ENCODE data around the gene TAF6.

The TAF6 gene

DNA sequence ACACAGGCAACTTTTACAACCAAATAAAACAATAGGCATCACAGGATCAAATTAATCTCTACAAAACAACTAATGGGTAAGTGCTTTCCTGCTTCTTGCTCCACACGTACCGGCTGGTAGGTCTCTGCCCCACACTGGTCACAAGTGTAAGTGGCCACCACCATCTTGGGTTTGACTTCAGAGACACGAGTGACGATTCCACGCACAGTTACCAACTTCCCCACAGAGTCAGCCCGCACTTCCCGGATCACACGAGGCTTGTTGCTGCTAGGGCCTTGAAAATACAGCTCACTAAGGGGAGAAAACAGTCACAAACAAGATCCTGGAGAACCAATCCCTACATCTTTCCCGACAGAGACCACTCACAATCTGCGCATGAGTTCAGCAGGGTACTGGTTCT lies 20.2 kb downstream of the TAF6 start:
- no peak for FAIRE-seq
- DNase-seq (ENCODE audit: insufficient read length, low spot score), result no peak
- TF ChIP-seq, protein P1, sequence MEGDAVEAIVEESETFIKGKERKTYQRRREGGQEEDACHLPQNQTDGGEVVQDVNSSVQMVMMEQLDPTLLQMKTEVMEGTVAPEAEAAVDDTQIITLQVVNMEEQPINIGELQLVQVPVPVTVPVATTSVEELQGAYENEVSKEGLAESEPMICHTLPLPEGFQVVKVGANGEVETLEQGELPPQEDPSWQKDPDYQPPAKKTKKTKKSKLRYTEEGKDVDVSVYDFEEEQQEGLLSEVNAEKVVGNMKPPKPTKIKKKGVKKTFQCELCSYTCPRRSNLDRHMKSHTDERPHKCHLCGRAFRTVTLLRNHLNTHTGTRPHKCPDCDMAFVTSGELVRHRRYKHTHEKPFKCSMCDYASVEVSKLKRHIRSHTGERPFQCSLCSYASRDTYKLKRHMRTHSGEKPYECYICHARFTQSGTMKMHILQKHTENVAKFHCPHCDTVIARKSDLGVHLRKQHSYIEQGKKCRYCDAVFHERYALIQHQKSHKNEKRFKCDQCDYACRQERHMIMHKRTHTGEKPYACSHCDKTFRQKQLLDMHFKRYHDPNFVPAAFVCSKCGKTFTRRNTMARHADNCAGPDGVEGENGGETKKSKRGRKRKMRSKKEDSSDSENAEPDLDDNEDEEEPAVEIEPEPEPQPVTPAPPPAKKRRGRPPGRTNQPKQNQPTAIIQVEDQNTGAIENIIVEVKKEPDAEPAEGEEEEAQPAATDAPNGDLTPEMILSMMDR (IDR thresholded peaks at IDR 0.05; ENCODE audit: insufficient read depth, missing control alignments), result no peak

DNA sequence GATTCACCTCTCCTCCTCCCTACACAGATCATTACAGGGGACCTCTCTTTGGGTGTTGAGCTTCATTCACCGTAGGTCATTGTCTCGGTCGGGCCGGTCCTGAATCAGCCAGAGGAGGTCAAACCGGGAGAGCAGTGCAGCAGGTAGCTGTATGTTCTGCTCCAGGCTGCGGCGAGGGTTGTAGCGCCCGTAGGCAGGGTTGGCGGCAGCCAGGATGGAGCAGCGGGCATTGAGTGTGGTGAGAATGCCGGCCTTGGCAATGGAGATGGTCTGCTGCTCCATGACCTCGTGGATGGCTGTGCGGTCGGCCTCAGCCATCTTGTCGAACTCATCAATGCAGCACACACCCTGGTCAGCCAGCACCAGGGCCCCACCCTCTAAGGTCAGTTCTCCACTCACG lies 23.5 kb downstream of the TAF6 start:
- TF ChIP-seq, protein P1 (IDR thresholded peaks at IDR 0.05; ENCODE audit: insufficient read depth, missing control alignments), result no peak
- DNase-seq (ENCODE audit: insufficient read length, low spot score), result no peak
- no peak for FAIRE-seq

DNA sequence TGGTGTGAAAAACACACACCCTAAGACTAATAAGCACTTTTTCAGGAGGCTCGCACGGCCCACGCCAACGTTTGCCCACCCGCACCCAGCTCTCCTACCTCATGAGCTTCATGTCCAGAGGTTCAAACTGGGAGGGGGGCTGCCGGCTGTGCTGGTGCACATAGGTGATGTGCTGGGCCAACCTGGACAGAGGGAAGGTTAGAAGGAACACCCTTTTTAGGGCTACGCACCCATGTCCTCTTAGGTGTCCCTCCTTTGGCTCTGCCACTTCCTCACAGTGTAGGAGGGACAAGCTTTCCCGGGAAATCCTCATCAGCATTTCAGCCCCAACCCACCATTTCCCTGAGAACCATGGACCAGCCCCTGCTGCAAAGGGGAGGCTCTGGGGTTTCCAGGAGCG lies 23.9 kb downstream of the TAF6 start:
- FAIRE-seq, result no peak
- TF ChIP-seq, protein P1 (IDR thresholded peaks at IDR 0.05; ENCODE audit: insufficient read depth, missing control alignments), result no peak

DNA sequence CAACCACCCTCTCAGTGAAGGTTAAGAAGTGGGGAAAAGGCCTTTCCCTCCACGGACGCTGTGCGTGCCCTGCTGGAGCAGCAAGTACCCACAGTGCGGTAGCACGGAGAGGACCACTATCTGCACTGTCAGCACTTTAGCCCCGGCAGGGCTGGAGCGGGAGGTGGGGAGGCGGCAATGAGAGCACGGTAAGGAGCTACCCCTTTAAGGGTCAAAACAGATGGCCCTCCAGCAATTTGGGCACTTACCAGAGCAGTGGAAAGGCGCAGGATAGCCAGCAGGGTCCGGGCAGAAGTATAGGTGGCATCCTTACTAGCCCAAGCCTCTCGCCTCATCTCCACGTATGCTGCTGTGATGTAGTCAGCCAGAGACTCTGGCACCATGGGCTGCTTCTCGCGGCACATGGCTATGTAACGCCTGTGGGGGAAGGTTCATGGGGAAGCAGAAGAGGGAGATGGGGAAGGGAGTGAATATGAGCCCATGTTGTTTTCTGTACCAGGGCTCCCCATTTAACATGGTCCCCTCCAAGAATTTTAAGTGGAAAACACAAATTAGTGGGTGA lies 25.2 kb downstream of the TAF6 start:
- DNase-seq (ENCODE audit: insufficient read length, low spot score), result no peak

More for the DNA sequence above, 23.9 kb downstream of the TAF6 start:
- no peak for DNase-seq (ENCODE audit: insufficient read length, low spot score)

DNA sequence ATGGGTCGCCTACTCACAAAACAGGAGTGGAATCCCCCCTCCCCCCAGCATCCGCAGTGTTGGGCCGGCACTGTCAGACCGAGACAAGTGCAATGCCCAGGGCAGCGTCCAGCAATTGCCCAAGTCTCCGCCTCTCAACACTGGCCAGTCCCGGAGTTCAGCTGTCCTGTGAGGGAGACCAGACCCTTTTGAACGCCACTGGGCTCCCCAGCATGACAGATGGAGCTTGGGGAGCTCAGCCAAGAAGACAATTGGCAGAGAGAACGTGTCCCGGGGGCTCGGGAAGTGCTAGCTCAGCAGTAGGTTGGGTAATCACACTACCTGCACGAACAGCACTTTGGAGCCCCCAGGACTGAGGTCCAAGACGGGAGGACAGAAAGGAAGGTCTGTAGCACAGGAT lies 25.7 kb downstream of the TAF6 start:
- DNase-seq (ENCODE audit: insufficient read length, low spot score) (no peak), FAIRE-seq (no peak)
- TF ChIP-seq, protein P1 (IDR thresholded peaks at IDR 0.05; ENCODE audit: insufficient read depth, missing control alignments), result no peak

More for the DNA sequence above, 25.2 kb downstream of the TAF6 start:
- TF ChIP-seq, protein P1 (IDR thresholded peaks at IDR 0.05; ENCODE audit: insufficient read depth, missing control alignments), result no peak
- FAIRE-seq, result no peak

DNA sequence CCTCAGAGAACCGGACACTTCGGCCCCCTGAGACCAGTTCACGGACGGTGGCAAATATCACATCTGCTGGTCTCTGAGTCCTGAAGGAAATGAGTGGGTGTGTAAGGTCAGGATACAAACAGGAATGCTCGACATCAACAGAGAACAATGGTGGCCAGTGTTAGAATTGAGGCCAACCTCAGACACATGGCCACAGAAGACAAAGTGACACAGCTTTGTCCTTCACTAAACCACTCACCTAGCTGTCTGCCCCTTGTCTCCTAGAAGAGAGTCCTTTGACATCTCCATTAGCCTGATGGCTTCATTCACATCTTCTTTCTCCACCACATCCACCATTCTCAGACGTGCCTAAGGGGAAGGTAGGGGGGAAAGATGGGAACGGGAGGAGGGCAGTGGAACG lies 26.1 kb downstream of the TAF6 start:
- DNase-seq (ENCODE audit: insufficient read length, low spot score) (no peak), FAIRE-seq (no peak)
- TF ChIP-seq, protein P1 (IDR thresholded peaks at IDR 0.05; ENCODE audit: insufficient read depth, missing control alignments), result no peak

DNA sequence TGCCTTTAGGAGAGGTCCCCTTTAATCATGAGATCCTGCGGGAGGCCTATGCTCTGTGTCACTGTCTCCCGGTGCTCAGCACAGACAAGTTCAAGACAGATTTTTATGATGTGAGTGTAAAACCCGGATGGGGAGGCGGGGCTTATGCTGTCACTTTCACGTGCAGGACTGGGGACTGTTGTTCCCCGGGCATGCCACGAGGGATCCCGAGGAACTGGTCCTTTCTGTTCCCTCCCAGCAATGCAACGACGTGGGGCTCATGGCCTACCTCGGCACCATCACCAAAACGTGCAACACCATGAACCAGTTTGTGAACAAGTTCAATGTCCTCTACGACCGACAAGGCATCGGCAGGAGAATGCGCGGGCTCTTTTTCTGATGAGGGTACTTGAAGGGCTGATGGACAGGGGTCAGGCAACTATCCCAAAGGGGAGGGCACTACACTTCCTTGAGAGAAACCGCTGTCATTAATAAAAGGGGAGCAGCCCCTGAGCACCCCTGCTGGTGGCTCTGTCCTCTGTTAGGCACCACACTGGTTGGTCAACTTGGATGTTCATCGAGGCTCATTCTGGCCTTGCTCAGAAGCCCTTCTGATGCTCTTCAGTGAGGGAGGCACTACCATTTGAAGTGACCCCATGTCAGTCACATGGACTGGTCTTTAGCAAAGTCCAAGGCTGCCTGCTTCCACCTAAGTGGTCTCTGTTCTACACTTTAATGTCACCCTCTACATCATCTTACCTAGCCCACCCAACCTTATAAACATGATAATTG lies 27.6 kb downstream of the TAF6 start:
- TF ChIP-seq, protein P1 (IDR thresholded peaks at IDR 0.05; ENCODE audit: insufficient read depth, missing control alignments), result no peak
- FAIRE-seq (no peak), DNase-seq (ENCODE audit: insufficient read length, low spot score) (no peak)

Data from D721Med (cell line).